ENCODE measurements around the gene OR4D10.

- no peak for TF ChIP-seq CTCF (IDR thresholded peaks at IDR 0.05; ENCODE audit: borderline replicate concordance, extremely low read depth, low read length, poor library complexity, severe bottlenecking)
- TF ChIP-seq EZH2 (IDR thresholded peaks at IDR 0.05; ENCODE audit: borderline replicate concordance, low read depth, low read length, severe bottlenecking): no peak
Observed at GRCh38 chr11:59479906-59480305, 6.8 kb downstream of the OR4D10 start.

Data from DND-41 (cell line).